ENCODE measurements around the gene EFCAB14. TPM values are rescaled to one million over a fixed set of nuclear protein-coding genes. Genes with fewer than 3 reads are reported as not detected.

Gene EFCAB14
- total RNA-seq, 1 experiment from 2014 or later: 43.0 TPM

Other genes with a start within 250 kb of the EFCAB14 start
- gene DMBX1, start 229.3 kb downstream of the EFCAB14 start, total RNA-seq (2014; rRNA removed; shearing (Covaris generic)): 0.09 TPM in 1 of 2 replicates, not detected in the other
- gene KNCN, start 167.5 kb downstream of the EFCAB14 start, total RNA-seq (2014; rRNA removed; shearing (Covaris generic)): not detected in 2 replicates
- 9.8 and 11.3 TPM in 2 replicates for gene MKNK1, start 114.8 kb downstream of the EFCAB14 start, total RNA-seq (2014; rRNA removed; shearing (Covaris generic))
- 3.1 and 3.7 TPM in 2 replicates for gene MOB3C, start 102.3 kb downstream of the EFCAB14 start, total RNA-seq (2014; rRNA removed; shearing (Covaris generic))
- gene ATPAF1, start 50.8 kb downstream of the EFCAB14 start, total RNA-seq (2014; rRNA removed; shearing (Covaris generic)): 43.5 and 50.2 TPM in 2 replicates
- not detected in 2 replicates for gene TEX38, start 47.3 kb downstream of the EFCAB14 start, total RNA-seq (2014; rRNA removed; shearing (Covaris generic))
- gene CYP4B1, start 79.9 kb upstream of the EFCAB14 start, total RNA-seq (2014; rRNA removed; shearing (Covaris generic)): not detected in 2 replicates
- not detected in 2 replicates for gene CYP4A11, start 222.4 kb upstream of the EFCAB14 start, total RNA-seq (2014; rRNA removed; shearing (Covaris generic))

All from NCI-H460 (cell line).